22Rv1 (cell line): ENCODE data around the gene DPH3.

Experiments
- ZFX ChIP-seq: fragments of 450-650 bp; IDR thresholded peaks from 2 replicates; pipeline ENCODE4 v1.6.1; 2017; ENCODE audit warnings: antibody characterized with exemption, borderline replicate concordance
- TF ChIP-seq, protein P1 (sequence below): fragments of 450-650 bp; IDR thresholded peaks from 2 replicates; pipeline ENCODE4 v1.5.1; 2017; ENCODE audit warnings: mild to moderate bottlenecking

DNA sequence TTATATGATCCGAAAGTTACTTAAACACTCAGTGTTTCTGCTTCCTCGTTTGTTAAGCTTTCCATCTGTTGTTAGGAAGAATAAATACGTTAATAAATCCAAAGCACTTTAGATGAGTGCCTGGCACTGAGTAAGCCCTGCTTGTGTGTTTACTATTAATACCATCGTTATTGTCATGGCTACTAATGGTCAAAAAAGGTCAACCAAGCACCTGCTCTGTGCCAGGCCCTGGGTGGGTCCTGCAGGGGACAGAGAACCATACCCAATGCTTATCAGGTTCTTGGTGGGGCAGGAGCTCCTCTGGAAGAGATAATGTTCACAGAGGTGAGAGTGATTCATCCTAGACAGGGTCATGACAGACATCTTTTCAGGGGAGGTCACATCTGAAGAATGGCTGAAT lies 50.4 kb downstream of the DPH3 start:
- TF ChIP-seq, protein P1, sequence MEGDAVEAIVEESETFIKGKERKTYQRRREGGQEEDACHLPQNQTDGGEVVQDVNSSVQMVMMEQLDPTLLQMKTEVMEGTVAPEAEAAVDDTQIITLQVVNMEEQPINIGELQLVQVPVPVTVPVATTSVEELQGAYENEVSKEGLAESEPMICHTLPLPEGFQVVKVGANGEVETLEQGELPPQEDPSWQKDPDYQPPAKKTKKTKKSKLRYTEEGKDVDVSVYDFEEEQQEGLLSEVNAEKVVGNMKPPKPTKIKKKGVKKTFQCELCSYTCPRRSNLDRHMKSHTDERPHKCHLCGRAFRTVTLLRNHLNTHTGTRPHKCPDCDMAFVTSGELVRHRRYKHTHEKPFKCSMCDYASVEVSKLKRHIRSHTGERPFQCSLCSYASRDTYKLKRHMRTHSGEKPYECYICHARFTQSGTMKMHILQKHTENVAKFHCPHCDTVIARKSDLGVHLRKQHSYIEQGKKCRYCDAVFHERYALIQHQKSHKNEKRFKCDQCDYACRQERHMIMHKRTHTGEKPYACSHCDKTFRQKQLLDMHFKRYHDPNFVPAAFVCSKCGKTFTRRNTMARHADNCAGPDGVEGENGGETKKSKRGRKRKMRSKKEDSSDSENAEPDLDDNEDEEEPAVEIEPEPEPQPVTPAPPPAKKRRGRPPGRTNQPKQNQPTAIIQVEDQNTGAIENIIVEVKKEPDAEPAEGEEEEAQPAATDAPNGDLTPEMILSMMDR, result no peak
- TF ChIP-seq ZFX, result no peak
